K562 (cell line): ENCODE measurements around the gene FCSK.

Experiments
- CTCF ChIP-seq, 3 experiments: IDR thresholded peaks in 2 of 3; conservative IDR thresholded peaks in 1 of 3; 2 replicates each; pipeline ENCODE4 v1.5.1; 2011 to 2012; ENCODE audit warnings: low read length in 3 of 3, mild to moderate bottlenecking in 3 of 3, control low read depth in 2 of 3, improper control_type of control experiment in 1 of 3, inconsistent platforms in 1 of 3, low read depth in 1 of 3, mixed read lengths in 1 of 3, moderate library complexity in 1 of 3; ENCODE audit not compliant: insufficient read depth in 2 of 3
- EP400 ChIP-seq: fragments of 450-650 bp; IDR thresholded peaks from 2 replicates; pipeline ENCODE4 v1.6.1; 2017; ENCODE audit warnings: antibody characterized with exemption, mild to moderate bottlenecking, moderate library complexity
- GABPB2 ChIP-seq: fragments of 250-450 bp; sonication (Bioruptor Pico); conservative IDR thresholded peaks from 2 replicates; pipeline ENCODE4 v1.5.1; 2021; ENCODE audit warnings: mild to moderate bottlenecking
- MYBL2 ChIP-seq, 2 experiments: fragments of 450-650 bp in 1 of 2; sonication (generic) in 1 of 2; formaldehyde crosslinking in 1 of 2; IDR thresholded peaks; 2 replicates each; pipeline versions ENCODE4 v1.6.1 to v1.8.1; 2017 to 2022; ENCODE audit warnings: borderline replicate concordance in 1 of 2, inconsistent platforms in 1 of 2, low read depth in 1 of 2, mild to moderate bottlenecking in 1 of 2, missing genetic modification reagents in 1 of 2, moderate library complexity in 1 of 2
- POLR2A ChIP-seq: fragments of 450-650 bp; conservative IDR thresholded peaks from 2 replicates; pipeline ENCODE4 v1.6.1; 2016
- SIN3A ChIP-seq, 2 experiments: fragments of 150-350 bp in 1 of 2; IDR thresholded peaks; 2 replicates each; pipeline ENCODE4 v1.6.1; 2011 to 2016; ENCODE audit warnings: borderline replicate concordance in 2 of 2, low read depth in 2 of 2, low read length in 2 of 2, mild to moderate bottlenecking in 2 of 2, moderate library complexity in 2 of 2; ENCODE audit not compliant: control insufficient read depth in 1 of 2
- SMARCC2 ChIP-seq: fragments of 450-650 bp; IDR thresholded peaks from 2 replicates; pipeline ENCODE4 v1.6.1; 2017; ENCODE audit warnings: antibody characterized with exemption, moderate library complexity, mild to moderate bottlenecking, low read depth
- SREBF1 ChIP-seq: fragments of 150-350 bp; IDR thresholded peaks from 2 replicates; pipeline ENCODE4 v1.6.1; 2014; ENCODE audit warnings: antibody characterized with exemption, low read depth, low read length, borderline replicate concordance
- ZNF354B ChIP-seq: fragments of 250-450 bp; sonication (Bioruptor Pico); IDR thresholded peaks from 2 replicates; pipeline ENCODE4 v1.4.0; 2020
- TF ChIP-seq, protein P1 (sequence below): fragments of 250-450 bp; sonication (Bioruptor Pico); IDR thresholded peaks from 2 replicates; pipeline ENCODE4 v1.8.0; 2021; ENCODE audit warnings: moderate library complexity, mild to moderate bottlenecking, inconsistent platforms

DNA sequence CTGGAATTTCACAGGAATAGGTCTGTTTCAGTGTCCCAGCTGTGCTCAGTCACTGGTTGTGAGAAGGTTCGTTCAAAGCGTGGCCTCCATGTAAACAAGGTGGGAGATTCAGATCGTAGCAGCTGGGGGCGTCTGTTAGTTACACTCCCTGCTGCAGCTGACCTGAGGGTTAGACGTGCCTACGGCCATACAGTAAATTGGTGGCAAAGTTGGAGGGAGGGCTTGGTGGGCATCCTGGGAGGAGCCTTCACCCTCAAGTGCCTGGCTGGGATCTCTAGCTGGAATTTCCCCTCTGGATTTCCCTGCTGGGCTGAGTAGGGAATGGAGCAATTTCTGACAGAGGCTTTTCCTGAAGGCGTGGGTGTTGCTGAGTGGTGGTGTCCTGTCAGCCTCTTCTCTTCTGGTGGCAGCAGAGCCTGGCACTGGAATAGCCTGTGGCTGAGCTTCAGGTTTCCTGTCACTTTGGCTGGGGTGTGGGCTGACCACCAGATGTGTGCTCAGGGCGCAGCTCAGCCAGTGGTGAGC is 6.4 kb downstream of the FCSK start:
- TF ChIP-seq GABPB2 (CRISPR knock-in tag) (no peak), POLR2A (no peak), SMARCC2 (no peak), SREBF1 (no peak), MYBL2 (IDR thresholded peaks at IDR 0.05; ENCODE audit: low read depth) (no peak), MYBL2 (CRISPR knock-in tag; IDR thresholded peaks at IDR 0.05; ENCODE audit: borderline replicate concordance) (no peak), CTCF (IDR thresholded peaks at IDR 0.05 in 2 of 3, conservative IDR thresholded peaks at IDR 0.05 in 1 of 3; ENCODE audit: insufficient read depth in 2 of 3, low read depth in 1 of 3, low read length in 3 of 3) (no peak), EP400 (no peak), ZNF354B (no peak), SIN3A (IDR thresholded peaks at IDR 0.05; ENCODE audit: borderline replicate concordance in 2 of 2, control insufficient read depth in 1 of 2, low read depth in 2 of 2, low read length in 2 of 2) (no peak)
- TF ChIP-seq, protein P1, sequence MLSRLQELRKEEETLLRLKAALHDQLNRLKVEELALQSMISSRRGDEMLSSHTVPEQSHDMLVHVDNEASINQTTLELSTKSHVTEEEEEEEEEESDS (CRISPR knock-in tag) = no peak
